SK-N-MC (cell line): Measurements from ENCODE around the gene EPHA3.

Experiments
- EZH2 ChIP-seq: fragments of 200-600 bp; sonication (generic); IDR thresholded peaks from one replicate; pipeline ENCODE4 v1.6.1; 2017; ENCODE audit warnings: antibody characterized with exemption
- POLR2AphosphoS5 ChIP-seq: IDR thresholded peaks from 2 replicates; pipeline ENCODE4 v1.6.1; 2012; ENCODE audit warnings: mild to moderate bottlenecking, low read depth, low read length, borderline replicate concordance

- no peak for TF ChIP-seq POLR2AphosphoS5
- no peak for TF ChIP-seq EZH2
These were observed 143.3 kb downstream of the EPHA3 start for GRCh38 chr3:89250742-89251141.
